PC-3 (cell line): ENCODE results near the gene GPR22. TPM values are rescaled to one million over a fixed set of nuclear protein-coding genes. Genes with fewer than 3 reads are reported as not detected.

Source experiments
- ATAC-seq: fragments of 200-7000 bp; cut with Tn5 transposase; 2 replicates; pipeline ENCODE4 v1.9.1; 2020; ENCODE audit warnings: mild to moderate bottlenecking, moderate library complexity
- BruUV-seq: library from RNA; stranded (reverse); fragments of 400-500 nt; replicated peaks from 2 replicates; lab custom pipeline; 2021; lab: Mats Ljungman, UMichigan
- CTCF ChIA-PET: fragments of 300-600 bp; sonication (Branson Sonifier 250); formaldehyde crosslinking; loops from one replicate; lab custom pipeline; 2022; ENCODE audit warnings: antibody characterized with exemption; lab: Charles Lee
- POLR2A ChIA-PET: fragments of 300-600 bp; sonication (Branson Sonifier 250); formaldehyde crosslinking; loops from one replicate; lab custom pipeline; 2022; ENCODE audit warnings: antibody characterized with exemption; ENCODE audit not compliant: unreplicated experiment; lab: Charles Lee
- DNase-seq: peaks from one replicate; pipeline ENCODE4 v3.0.0-alpha.2; 2015
- H2AFZ ChIP-seq: fragments of 300-600 bp; sonication (generic); 2 replicates; pipeline ENCODE4 v1.6.0; 2016; ENCODE audit warnings: antibody characterized with exemption, low read length
- H3F3A ChIP-seq: fragments of 300-600 bp; sonication (generic); one replicate; pipeline ENCODE4 v1.6.0; 2017; ENCODE audit warnings: antibody characterized with exemption, low read length, control low read depth, mild to moderate bottlenecking; ENCODE audit not compliant: unreplicated experiment
- H3K27ac ChIP-seq: fragments of 300-600 bp; sonication (generic); 2 replicates; pipeline ENCODE4 v1.5.1; 2016; ENCODE audit warnings: mild to moderate bottlenecking, low read length
- H3K27me3 ChIP-seq: fragments of 300-600 bp; sonication (generic); 2 replicates; pipeline ENCODE4 v1.6.1; 2016; ENCODE audit warnings: low read length, mixed read lengths
- H3K36me3 ChIP-seq: fragments of 300-600 bp; sonication (generic); 2 replicates; pipeline ENCODE4 v1.6.1; 2016; ENCODE audit warnings: low read depth, mixed run types, low read length, mixed read lengths
- H3K4me1 ChIP-seq: fragments of 300-600 bp; sonication (generic); 2 replicates; pipeline ENCODE4 v1.5.1; 2016; ENCODE audit warnings: low read length; ENCODE audit not compliant: insufficient read depth
- H3K4me2 ChIP-seq: fragments of 300-600 bp; sonication (generic); 2 replicates; pipeline ENCODE4 v1.6.0; 2016; ENCODE audit warnings: low read length
- H3K4me3 ChIP-seq: fragments of 300-600 bp; sonication (generic); 2 replicates; pipeline ENCODE4 v1.5.1; 2016; ENCODE audit warnings: mild to moderate bottlenecking, low read length, mixed read lengths
- H3K79me2 ChIP-seq: fragments of 300-600 bp; sonication (generic); 2 replicates; pipeline ENCODE4 v1.6.1; 2017; ENCODE audit warnings: low read length, mixed read lengths
- H3K9ac ChIP-seq: fragments of 300-600 bp; sonication (generic); 2 replicates; pipeline ENCODE4 v1.6.0; 2016; ENCODE audit warnings: mild to moderate bottlenecking, low read length
- H3K9me2 ChIP-seq: fragments of 300-600 bp; sonication (generic); replicated peaks from 2 replicates; pipeline ENCODE4 v1.6.1; 2016; ENCODE audit warnings: mixed run types, low read length, mixed read lengths
- H3K9me3 ChIP-seq: fragments of 300-600 bp; sonication (generic); 2 replicates; pipeline ENCODE4 v1.6.1; 2016; ENCODE audit warnings: low read length, mixed read lengths
- H4K20me1 ChIP-seq: fragments of 300-600 bp; sonication (generic); 2 replicates; pipeline ENCODE4 v1.6.1; 2016; ENCODE audit warnings: low read length, mixed read lengths
- CTCF ChIP-seq: fragments of 300-600 bp; sonication (generic); conservative IDR thresholded peaks from 2 replicates; pipeline ENCODE4 v1.5.1; 2017; ENCODE audit warnings: antibody characterized with exemption, low read depth, mild to moderate bottlenecking, low read length
- EZH2 ChIP-seq: fragments of 300-600 bp; sonication (generic); IDR thresholded peaks from one replicate; pipeline ENCODE4 v1.6.1; 2017; ENCODE audit warnings: antibody characterized with exemption, mild to moderate bottlenecking, low read length; ENCODE audit not compliant: unreplicated experiment
- EZH2phosphoT487 ChIP-seq: fragments of 300-600 bp; sonication (generic); IDR thresholded peaks from 2 replicates; pipeline ENCODE4 v1.6.1; 2018; ENCODE audit warnings: mild to moderate bottlenecking, antibody characterized with exemption, low read length, borderline replicate concordance
- intact Hi-C: fragments of 100-400 bp; cut with micrococcal nuclease; formaldehyde crosslinking; loops from 2 replicates; pipeline ENCODE4 v1.9.0; 2023
- total RNA-seq: library from RNA; depleted of rRNA; stranded (reverse); fragments of >200 nt; gene quantifications from 2 replicates; pipeline ENCODE4 v1.2.3, GENCODE V29; 2014

The GPR22 gene
- total RNA-seq, 1 experiment from 2014 or later: not detected

- BruUV-seq: no TSS peak
Measured at GRCh38 chr7:107439025-107439424, 30.8 kb upstream of the GPR22 start.

GRCh38 chr7:107441581-107442422 lies 28.1 kb upstream of the GPR22 start:
- DNase-seq (no peak), ATAC-seq (no peak)
- no peaks in the 10 kb centered on the region for H3F3A ChIP-seq
- H3K9me3 ChIP-seq: no peaks in the 10 kb centered on the region; the same call in 1 of the 2 replicates
- no peaks in the 10 kb centered on the region for H3K79me2 ChIP-seq
- no peaks in the 10 kb centered on the region for H4K20me1 ChIP-seq
- H3K27me3 ChIP-seq: no peaks in the 10 kb centered on the region
- no peak overlapping the region for H3K4me3 ChIP-seq
- H3K4me2 ChIP-seq: no peak overlapping the region
- no peaks in the 10 kb centered on the region for H3K4me1 ChIP-seq
- no peak overlapping the region for H2AFZ ChIP-seq
- 0 out of 2 replicates have a peak, but pooled peaks cover 6% of the 10 kb centered on the region for H3K36me3 ChIP-seq
- H3K9ac ChIP-seq: no peak overlapping the region
- intact Hi-C loops: no loop called here
- H3K27ac ChIP-seq: no peak overlapping the region
- ChIA-PET CTCF (no interaction called here), POLR2A (no interaction called here)
- TF ChIP-seq CTCF (no peak), EZH2phosphoT487 (no peak), EZH2 (no peak)
- H3K9me2 ChIP-seq: no peaks in the 10 kb centered on the region
- BruUV-seq: no TSS peak

More at GRCh38 chr7:107439025-107439424, 30.8 kb upstream of the GPR22 start:
- H3K27me3 ChIP-seq: no peaks in the 10 kb centered on the region
- no peaks in the 10 kb centered on the region for H3K9me2 ChIP-seq
- no peaks in the 10 kb centered on the region; the same call in 1 of the 2 replicates for H3K9me3 ChIP-seq
- H3K9ac ChIP-seq: no peak overlapping the region
- intact Hi-C loops: no loop called here
- H3K36me3 ChIP-seq: 0 out of 2 replicates have a peak, but pooled peaks cover 6% of the 10 kb centered on the region
- ATAC-seq (no peak), DNase-seq (no peak)
- H3K27ac ChIP-seq: no peak overlapping the region
- ChIA-PET CTCF (no interaction called here), POLR2A (no interaction called here)
- no peaks in the 10 kb centered on the region for H3K79me2 ChIP-seq
- no peak overlapping the region for H3K4me3 ChIP-seq
- no peak for TF ChIP-seq CTCF
- no peak for TF ChIP-seq EZH2phosphoT487
- TF ChIP-seq EZH2: no peak
- no peaks in the 10 kb centered on the region for H4K20me1 ChIP-seq
- H3K4me2 ChIP-seq: no peak overlapping the region
- H3F3A ChIP-seq: no peaks in the 10 kb centered on the region
- H3K4me1 ChIP-seq: no peaks in the 10 kb centered on the region
- no peak overlapping the region for H2AFZ ChIP-seq

- DNase-seq (no peak), ATAC-seq (no peak)
- Histone ChIP-seq H2AFZ (no peak overlapping the region), H3K79me2 (no peaks in the 10 kb centered on the region), H3K36me3 (0 out of 2 replicates have a peak, but pooled peaks cover 6% of the 10 kb centered on the region), H4K20me1 (no peaks in the 10 kb centered on the region), H3K9ac (no peak overlapping the region), H3K4me3 (no peak overlapping the region), H3K4me2 (no peak overlapping the region), H3K9me3 (no peaks in the 10 kb centered on the region; the same call in 1 of the 2 replicates), H3F3A (no peaks in the 10 kb centered on the region), H3K27me3 (no peaks in the 10 kb centered on the region), H3K9me2 (no peaks in the 10 kb centered on the region), H3K27ac (no peak overlapping the region), H3K4me1 (no peaks in the 10 kb centered on the region)
- intact Hi-C loops: no loop called here
- ChIA-PET POLR2A (interaction anchor here (0.6 kb wide), 1 partner anchor 167 kb away, joined by 7 read pairs; no protein-coding TSS in a partner anchor), CTCF (no interaction called here)
- BruUV-seq: no TSS peak
- TF ChIP-seq EZH2phosphoT487: no peak
Measured at GRCh38 chr7:107442678-107443077, 27.2 kb upstream of the GPR22 start.
